ENCODE data around the gene CACYBP. TPM values are rescaled to one million over a fixed set of nuclear protein-coding genes. Genes with fewer than 3 reads are reported as not detected.
"Not testable (repeated sequence)": the region's sequence is repeated elsewhere in the genome, so short reads cannot be mapped to it uniquely, and the experiment has no call there.

The CACYBP gene
- total RNA-seq, 4 donors from 2014 or later: 65.9 to 104 (median 83.4) TPM

GRCh38 chr1:175023043-175023921, 23.5 kb downstream of the CACYBP start, which contains the start of gene MRPS14:
MRPS14 (minus strand) TSS chr1:175023425; CDS start chr1:175023408, 17 bp downstream.
- TF ChIP-seq CTCF (IDR thresholded peaks at IDR 0.05): peak in 1 of 4 experiments; percentile 21
- TF ChIP-seq POLR2A (IDR thresholded peaks at IDR 0.05): peak; percentile 67 to 81
- H3K9me3 ChIP-seq: no peaks in the 10 kb centered on the region
- H3K4me1 ChIP-seq: peaks cover 0 to 8% of the 10 kb centered on the region in 2 donors
- no peaks in the 10 kb centered on the region for H3K36me3 ChIP-seq
- H3K27me3 ChIP-seq: no peaks in the 10 kb centered on the region
- H3K27ac ChIP-seq: peak within 1 kb of the TSS; percentile 76 to 86
- intact Hi-C loops (cut with DNase I; ENCODE audit: low total_unique reads): no loop called here
- DNase-seq: peak; percentile 98 to 99
- H3K4me3 ChIP-seq: peak within 1 kb of the TSS; percentile 69 to 94

GRCh38 chr1:175023922-175024242, 24.1 kb downstream of the CACYBP start:
- intact Hi-C loops (cut with DNase I; ENCODE audit: low total_unique reads); H3K9me3 ChIP-seq; H3K27me3 ChIP-seq; H3K36me3 ChIP-seq; H3K4me1 ChIP-seq: not testable (repeated sequence)
- Histone ChIP-seq H3K4me3 (peak overlapping the region; percentile 69 to 94), H3K27ac (peak overlapping the region; percentile 76 to 86)
- peak in 1 of 2 donors; percentile 26 for DNase-seq

GRCh38 chr1:175024773-175025172, 25.0 kb downstream of the CACYBP start:
- Histone ChIP-seq H3K9me3 (no peaks in the 10 kb centered on the region), H3K27ac (no peak overlapping the region), H3K36me3 (no peaks in the 10 kb centered on the region), H3K4me3 (no peak overlapping the region), H3K4me1 (peaks cover 0 to 8% of the 10 kb centered on the region in 2 donors), H3K27me3 (no peaks in the 10 kb centered on the region)
- intact Hi-C loops (cut with DNase I; ENCODE audit: low total_unique reads): no loop called here
- TF ChIP-seq POLR2A (IDR thresholded peaks at IDR 0.05): no peak
- TF ChIP-seq CTCF (IDR thresholded peaks at IDR 0.05): no peak
- DNase-seq: no peak

- H3K27ac ChIP-seq: no peak overlapping the region
- DNase-seq: no peak
- no peak for TF ChIP-seq CTCF (IDR thresholded peaks at IDR 0.05)
- no peak for TF ChIP-seq POLR2A (IDR thresholded peaks at IDR 0.05)
- no peaks in the 10 kb centered on the region for H3K27me3 ChIP-seq
- intact Hi-C loops (cut with DNase I; ENCODE audit: low total_unique reads): loop anchor here (10.0 kb wide), 1 partner anchor 91 kb away; no protein-coding TSS in a partner anchor
- no peaks in the 10 kb centered on the region for H3K36me3 ChIP-seq
- H3K4me3 ChIP-seq: no peak overlapping the region
- no peaks in the 10 kb centered on the region for H3K4me1 ChIP-seq
- H3K9me3 ChIP-seq: no peaks in the 10 kb centered on the region
Measured at GRCh38 chr1:175033953-175034352, 34.2 kb downstream of the CACYBP start.

- no peaks in the 10 kb centered on the region for H3K4me1 ChIP-seq
- intact Hi-C loops (cut with DNase I; ENCODE audit: low total_unique reads): loop anchor here (10.0 kb wide), 1 partner anchor 90 kb away; no protein-coding TSS in a partner anchor
- no peak overlapping the region for H3K27ac ChIP-seq
- DNase-seq: no peak
- H3K4me3 ChIP-seq: no peak overlapping the region
- H3K27me3 ChIP-seq: no peaks in the 10 kb centered on the region
- no peaks in the 10 kb centered on the region for H3K36me3 ChIP-seq
- TF ChIP-seq POLR2A (IDR thresholded peaks at IDR 0.05): no peak
- TF ChIP-seq CTCF (IDR thresholded peaks at IDR 0.05): no peak
- no peaks in the 10 kb centered on the region for H3K9me3 ChIP-seq
Measured at GRCh38 chr1:175034775-175035174, 35.0 kb downstream of the CACYBP start.
